22Rv1 (cell line): ENCODE measurements around the gene TBC1D13.
A peak's percentile ranks its signal among the peaks of the same experiment; 100 is the strongest.
"Not testable (repeated sequence)": the region's sequence is repeated elsewhere in the genome, so short reads cannot be mapped to it uniquely, and the experiment has no call there.

Experiments
- H3K27ac ChIP-seq: fragments of 450-650 bp; 2 replicates; pipeline ENCODE4 v1.5.1; 2017
- CTCF ChIP-seq: fragments of 450-650 bp; IDR thresholded peaks from 2 replicates; pipeline ENCODE4 v1.5.1; 2017; ENCODE audit warnings: mild to moderate bottlenecking
- ZFX ChIP-seq: fragments of 450-650 bp; IDR thresholded peaks from 2 replicates; pipeline ENCODE4 v1.6.1; 2017; ENCODE audit warnings: antibody characterized with exemption, borderline replicate concordance

Gene TBC1D13

GRCh38 chr9:128771094-128771721, 15.8 kb upstream of the TBC1D13 start:
- TF ChIP-seq CTCF = no peak
- TF ChIP-seq ZFX = no peak
- peak overlapping the region; percentile 93 for H3K27ac ChIP-seq

GRCh38 chr9:128771745-128772519, 15.1 kb upstream of the TBC1D13 start, which contains the start of gene ZER1:
TSS of gene ZER1 (minus strand) at chr9:128771927. CDS start at chr9:128755565, 16,362 bp downstream.
- TF ChIP-seq CTCF (no peak), ZFX (no peak)
- H3K27ac ChIP-seq = peak within 1 kb of the TSS; percentile 93

GRCh38 chr9:128773049-128773448, 14.0 kb upstream of the TBC1D13 start:
- TF ChIP-seq ZFX = no peak
- peak overlapping the region; percentile 93 for H3K27ac ChIP-seq

GRCh38 chr9:128774804-128775203, 12.2 kb upstream of the TBC1D13 start:
- no peak for TF ChIP-seq CTCF
- TF ChIP-seq ZFX = no peak

GRCh38 chr9:128780093-128780492, 7.0 kb upstream of the TBC1D13 start:
- not testable (repeated sequence) for H3K27ac ChIP-seq

More at GRCh38 chr9:128774804-128775203, 12.2 kb upstream of the TBC1D13 start:
- H3K27ac ChIP-seq = no peak overlapping the region

GRCh38 chr9:128781187-128782070, 5.6 kb upstream of the TBC1D13 start:
- no peak overlapping the region for H3K27ac ChIP-seq

GRCh38 chr9:128782669-128783068, 4.4 kb upstream of the TBC1D13 start:
- no peak for TF ChIP-seq CTCF
- TF ChIP-seq ZFX = no peak
- no peak overlapping the region for H3K27ac ChIP-seq

More at GRCh38 chr9:128781187-128782070, 5.6 kb upstream of the TBC1D13 start:
- TF ChIP-seq CTCF (no peak), ZFX (no peak)

GRCh38 chr9:128785427-128785826, 1.6 kb upstream of the TBC1D13 start:
- TF ChIP-seq CTCF = no peak
- TF ChIP-seq ZFX = no peak
- no peak overlapping the region for H3K27ac ChIP-seq
